Activated naive CD4-positive, alpha-beta T cell treated with anti-CD3 and anti-CD28 coated beads, Interleukin-2, amount 10 ng/mL, durations not matched to agents 7 days and 5 days (primary cell): ENCODE measurements around the gene CT55.
"Not testable (repeated sequence)": the region's sequence is repeated elsewhere in the genome, so short reads cannot be mapped to it uniquely, and the experiment has no call there.

ENCODE experiments used
- CTCF ChIA-PET: fragments of 350-600 bp; sonication (Branson Sonifier 250); formaldehyde crosslinking; loops from one replicate; lab custom pipeline; 2021; ENCODE audit warnings: antibody characterized with exemption; lab: Charles Lee
- DNase-seq: peaks from one replicate; pipeline ENCODE4 v3.0.0-alpha.2; 2020
- H3K27ac Mint-ChIP-seq: one replicate; pipeline ENCODE4 v1.8.0; 2021; ENCODE audit warnings: mild to moderate bottlenecking, moderate library complexity, mixed read lengths
- H3K27me3 Mint-ChIP-seq: one replicate; pipeline ENCODE4 v1.8.0; 2021; ENCODE audit warnings: mild to moderate bottlenecking, mixed read lengths
- H3K36me3 Mint-ChIP-seq: one replicate; pipeline ENCODE4 v1.8.0; 2021; ENCODE audit warnings: mixed read lengths
- H3K4me1 Mint-ChIP-seq: one replicate; pipeline ENCODE4 v1.8.0; 2021; ENCODE audit warnings: mixed read lengths
- H3K4me3 Mint-ChIP-seq: one replicate; pipeline ENCODE4 v1.8.0; 2021; ENCODE audit warnings: mild to moderate bottlenecking, moderate library complexity, mixed read lengths
- H3K9me3 Mint-ChIP-seq: one replicate; pipeline ENCODE4 v1.8.0; 2021; ENCODE audit warnings: mixed read lengths

CT55 gene

GRCh38 chrX:135170877-135171519 lies at the start of gene CT55:
CT55 (minus strand) TSS chrX:135171398; CDS start chrX:135171171, 227 bp downstream.
- Mint-ChIP-seq H3K36me3 (no peaks in the 10 kb centered on the region), H3K27ac (no peak within 1 kb of the TSS), H3K4me3 (no peak within 1 kb of the TSS), H3K4me1 (no peaks in the 10 kb centered on the region), H3K9me3 (no peaks in the 10 kb centered on the region), H3K27me3 (peaks cover 4% of the 10 kb centered on the region)
- CTCF ChIA-PET: no interaction called here
- no peak for DNase-seq

GRCh38 chrX:135213200-135213844 lies 42.1 kb upstream of the CT55 start:
- peak overlapping the region; percentile 64 for H3K27ac Mint-ChIP-seq
- H3K9me3 Mint-ChIP-seq: no peaks in the 10 kb centered on the region
- H3K4me3 Mint-ChIP-seq: no peak overlapping the region
- H3K4me1 Mint-ChIP-seq: peaks cover 16% of the 10 kb centered on the region
- H3K27me3 Mint-ChIP-seq: no peaks in the 10 kb centered on the region
- CTCF ChIA-PET: no interaction called here
- peak; percentile 49 for DNase-seq
- H3K36me3 Mint-ChIP-seq: no peaks in the 10 kb centered on the region

GRCh38 chrX:135206427-135206826 lies 35.2 kb upstream of the CT55 start:
- CTCF ChIA-PET: interaction anchor here (0.8 to 1.6 kb wide), 2 partner anchors 269 to 273 kb away, joined by 3 to 5 read pairs; no protein-coding TSS in a partner anchor
- not testable (repeated sequence) for H3K36me3 Mint-ChIP-seq, H3K4me3 Mint-ChIP-seq, H3K27ac Mint-ChIP-seq, H3K4me1 Mint-ChIP-seq, H3K9me3 Mint-ChIP-seq, H3K27me3 Mint-ChIP-seq
- DNase-seq: peak; percentile 51

- CTCF ChIA-PET: no interaction called here
- H3K27me3 Mint-ChIP-seq: no peaks in the 10 kb centered on the region
- no peaks in the 10 kb centered on the region for H3K36me3 Mint-ChIP-seq
- H3K4me1 Mint-ChIP-seq: no peaks in the 10 kb centered on the region
- no peak for DNase-seq
- H3K9me3 Mint-ChIP-seq: no peaks in the 10 kb centered on the region
- H3K4me3 Mint-ChIP-seq: no peak overlapping the region
- H3K27ac Mint-ChIP-seq: no peak overlapping the region
These were observed 29.1 kb upstream of the CT55 start for GRCh38 chrX:135200297-135200696.

GRCh38 chrX:135194684-135195083 lies 23.5 kb upstream of the CT55 start:
- H3K4me1 Mint-ChIP-seq: no peaks in the 10 kb centered on the region
- H3K27ac Mint-ChIP-seq: no peak overlapping the region
- H3K27me3 Mint-ChIP-seq: no peaks in the 10 kb centered on the region
- H3K36me3 Mint-ChIP-seq: no peaks in the 10 kb centered on the region
- H3K9me3 Mint-ChIP-seq: no peaks in the 10 kb centered on the region
- H3K4me3 Mint-ChIP-seq: no peak overlapping the region
- DNase-seq: no peak
- CTCF ChIA-PET: no interaction called here

- Mint-ChIP-seq H3K27me3 (no peaks in the 10 kb centered on the region), H3K4me1 (no peaks in the 10 kb centered on the region), H3K9me3 (no peaks in the 10 kb centered on the region), H3K36me3 (no peaks in the 10 kb centered on the region), H3K27ac (no peak overlapping the region), H3K4me3 (no peak overlapping the region)
- DNase-seq: no peak
- CTCF ChIA-PET: no interaction called here
These were observed 22.5 kb upstream of the CT55 start for GRCh38 chrX:135193740-135194139.

GRCh38 chrX:135191838-135192237 lies 20.6 kb upstream of the CT55 start:
- no peak overlapping the region for H3K4me3 Mint-ChIP-seq
- H3K27ac Mint-ChIP-seq: no peak overlapping the region
- CTCF ChIA-PET: no interaction called here

GRCh38 chrX:135185795-135186443 lies 14.7 kb upstream of the CT55 start:
- H3K4me3 Mint-ChIP-seq: no peak overlapping the region
- H3K27ac Mint-ChIP-seq: no peak overlapping the region
- no peaks in the 10 kb centered on the region for H3K36me3 Mint-ChIP-seq
- no peaks in the 10 kb centered on the region for H3K9me3 Mint-ChIP-seq
- CTCF ChIA-PET: interaction anchor here (1.1 to 2.1 kb wide), 3 partner anchors 11 to 221 kb away, joined by 3 to 26 read pairs (median 4); no protein-coding TSS in a partner anchor
- H3K27me3 Mint-ChIP-seq: peaks cover 9% of the 10 kb centered on the region
- peak; percentile 32 for DNase-seq
- H3K4me1 Mint-ChIP-seq: no peaks in the 10 kb centered on the region

More at GRCh38 chrX:135191838-135192237, 20.6 kb upstream of the CT55 start:
- no peak for DNase-seq
- no peaks in the 10 kb centered on the region for H3K9me3 Mint-ChIP-seq
- no peaks in the 10 kb centered on the region for H3K4me1 Mint-ChIP-seq
- H3K36me3 Mint-ChIP-seq: no peaks in the 10 kb centered on the region
- H3K27me3 Mint-ChIP-seq: no peaks in the 10 kb centered on the region

- H3K9me3 Mint-ChIP-seq: no peaks in the 10 kb centered on the region
- DNase-seq: no peak
- H3K36me3 Mint-ChIP-seq: no peaks in the 10 kb centered on the region
- no peak overlapping the region for H3K27ac Mint-ChIP-seq
- H3K4me1 Mint-ChIP-seq: no peaks in the 10 kb centered on the region
- H3K4me3 Mint-ChIP-seq: no peak overlapping the region
- peaks cover 4% of the 10 kb centered on the region for H3K27me3 Mint-ChIP-seq
- CTCF ChIA-PET: no interaction called here
These were observed 7.4 kb upstream of the CT55 start for GRCh38 chrX:135178636-135179035.

GRCh38 chrX:135170468-135170867 lies 730 bp downstream of the CT55 start:
- CTCF ChIA-PET: interaction anchor here (0.9 kb wide), 1 partner anchor 58 kb away, joined by 4 read pairs; no protein-coding TSS in a partner anchor
- no peaks in the 10 kb centered on the region for H3K4me1 Mint-ChIP-seq
- no peaks in the 10 kb centered on the region for H3K9me3 Mint-ChIP-seq
- H3K27ac Mint-ChIP-seq: no peak overlapping the region
- peaks cover 4% of the 10 kb centered on the region for H3K27me3 Mint-ChIP-seq
- no peak for DNase-seq
- no peak overlapping the region for H3K4me3 Mint-ChIP-seq
- no peaks in the 10 kb centered on the region for H3K36me3 Mint-ChIP-seq

- H3K9me3 Mint-ChIP-seq, H3K27me3 Mint-ChIP-seq, H3K36me3 Mint-ChIP-seq, H3K27ac Mint-ChIP-seq, H3K4me1 Mint-ChIP-seq, H3K4me3 Mint-ChIP-seq, DNase-seq: not testable (repeated sequence)
- CTCF ChIA-PET: interaction anchor here (0.9 kb wide), 1 partner anchor 57 kb away, joined by 4 read pairs; no protein-coding TSS in a partner anchor
These were observed 1.7 kb downstream of the CT55 start for GRCh38 chrX:135169534-135169933.

- CTCF ChIA-PET: no interaction called here
These were observed 2.7 kb downstream of the CT55 start for GRCh38 chrX:135168486-135168885.

GRCh38 chrX:135154688-135155087 lies 16.5 kb downstream of the CT55 start:
- DNase-seq, H3K36me3 Mint-ChIP-seq, H3K9me3 Mint-ChIP-seq, H3K27ac Mint-ChIP-seq, CTCF ChIA-PET, H3K4me1 Mint-ChIP-seq, H3K27me3 Mint-ChIP-seq, H3K4me3 Mint-ChIP-seq: not testable (repeated sequence)

More at GRCh38 chrX:135168486-135168885, 2.7 kb downstream of the CT55 start:
- H3K27me3 Mint-ChIP-seq: peaks cover 4% of the 10 kb centered on the region
- no peak overlapping the region for H3K4me3 Mint-ChIP-seq
- H3K36me3 Mint-ChIP-seq: no peaks in the 10 kb centered on the region
- H3K4me1 Mint-ChIP-seq: no peaks in the 10 kb centered on the region
- no peak for DNase-seq
- no peak overlapping the region for H3K27ac Mint-ChIP-seq
- no peaks in the 10 kb centered on the region for H3K9me3 Mint-ChIP-seq

GRCh38 chrX:135126145-135126544 lies 45.1 kb downstream of the CT55 start:
- DNase-seq, H3K4me1 Mint-ChIP-seq, H3K27ac Mint-ChIP-seq, H3K27me3 Mint-ChIP-seq, H3K9me3 Mint-ChIP-seq, H3K4me3 Mint-ChIP-seq, CTCF ChIA-PET, H3K36me3 Mint-ChIP-seq: not testable (repeated sequence)
